ENCODE data around the gene PRKCQ.

DNA sequence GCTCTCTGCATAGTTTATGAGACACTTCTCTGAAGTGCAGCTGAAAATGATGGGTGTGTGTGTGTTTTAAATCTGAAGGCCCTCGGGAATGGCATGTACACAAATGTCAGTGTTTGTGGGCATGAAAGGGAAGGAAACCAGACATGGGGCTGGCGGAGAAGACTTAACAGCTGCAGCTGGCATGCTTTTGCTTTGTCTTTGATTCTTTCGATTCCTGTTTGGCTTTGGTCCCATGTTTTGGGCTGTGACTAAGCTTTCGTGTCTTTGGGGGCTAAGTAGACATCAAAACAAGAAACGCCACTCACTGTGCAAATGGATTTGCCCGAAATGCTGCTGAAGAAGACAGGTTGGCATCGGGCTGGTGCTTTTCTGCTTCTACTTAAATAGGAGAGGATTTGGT is 198.0 kb downstream of the PRKCQ start:
- TF ChIP-seq, protein P1, sequence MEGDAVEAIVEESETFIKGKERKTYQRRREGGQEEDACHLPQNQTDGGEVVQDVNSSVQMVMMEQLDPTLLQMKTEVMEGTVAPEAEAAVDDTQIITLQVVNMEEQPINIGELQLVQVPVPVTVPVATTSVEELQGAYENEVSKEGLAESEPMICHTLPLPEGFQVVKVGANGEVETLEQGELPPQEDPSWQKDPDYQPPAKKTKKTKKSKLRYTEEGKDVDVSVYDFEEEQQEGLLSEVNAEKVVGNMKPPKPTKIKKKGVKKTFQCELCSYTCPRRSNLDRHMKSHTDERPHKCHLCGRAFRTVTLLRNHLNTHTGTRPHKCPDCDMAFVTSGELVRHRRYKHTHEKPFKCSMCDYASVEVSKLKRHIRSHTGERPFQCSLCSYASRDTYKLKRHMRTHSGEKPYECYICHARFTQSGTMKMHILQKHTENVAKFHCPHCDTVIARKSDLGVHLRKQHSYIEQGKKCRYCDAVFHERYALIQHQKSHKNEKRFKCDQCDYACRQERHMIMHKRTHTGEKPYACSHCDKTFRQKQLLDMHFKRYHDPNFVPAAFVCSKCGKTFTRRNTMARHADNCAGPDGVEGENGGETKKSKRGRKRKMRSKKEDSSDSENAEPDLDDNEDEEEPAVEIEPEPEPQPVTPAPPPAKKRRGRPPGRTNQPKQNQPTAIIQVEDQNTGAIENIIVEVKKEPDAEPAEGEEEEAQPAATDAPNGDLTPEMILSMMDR (conservative IDR thresholded peaks at IDR 0.05; ENCODE audit: low read length), result no peak
- TF ChIP-seq EZH2phosphoT487 (IDR thresholded peaks at IDR 0.05; ENCODE audit: borderline replicate concordance, low read depth, low read length), result no peak

Data from OCI-LY7 (cell line).